OCI-LY3 (cell line): ENCODE results near the gene COMMD7.

Experiments used
- H2AFZ ChIP-seq: fragments of 200-600, 300-600 bp; shearing (Covaris generic); 2 replicates; pipeline ENCODE4 v1.6.0; 2014; ENCODE audit warnings: antibody characterized with exemption, low read depth, low read length
- H3K27ac ChIP-seq: fragments of 200-600, 300-600 bp; sonication (generic); 2 replicates; pipeline ENCODE4 v1.5.1; 2014; ENCODE audit warnings: mild to moderate bottlenecking, low read length, moderate library complexity, mixed read lengths
- H3K27me3 ChIP-seq: fragments of 200-600, 300-600 bp; sonication (generic); 2 replicates; pipeline ENCODE4 v1.6.1; 2014; ENCODE audit warnings: low read depth, low read length, mixed read lengths
- H3K36me3 ChIP-seq: fragments of 200-600, 300-600 bp; sonication (generic); replicated peaks from 2 replicates; pipeline ENCODE3; 2014; ENCODE audit warnings: low read depth, low read length, mixed read lengths
- H3K4me1 ChIP-seq: fragments of 300-600, 200-600 bp; sonication (generic); 2 replicates; pipeline ENCODE4 v1.6.1; 2014; ENCODE audit warnings: low read length, mixed read lengths
- H3K4me2 ChIP-seq: fragments of 200-600, 300-600 bp; sonication (generic); 2 replicates; pipeline ENCODE4 v1.6.1; 2014; ENCODE audit warnings: low read length, mixed read lengths
- H3K4me3 ChIP-seq: fragments of 300-600, 200-600 bp; sonication (generic); 2 replicates; pipeline ENCODE4 v1.5.1; 2014; ENCODE audit warnings: antibody characterized with exemption, mild to moderate bottlenecking, low read length, moderate library complexity
- H3K79me2 ChIP-seq: fragments of 300-600, 200-600 bp; shearing (Covaris generic); 2 replicates; pipeline ENCODE4 v1.6.1; 2014; ENCODE audit warnings: mild to moderate bottlenecking, low read length, mixed read lengths
- H3K9ac ChIP-seq: fragments of 300-600, 200-600 bp; shearing (Covaris generic); 2 replicates; pipeline ENCODE4 v1.6.0; 2014; ENCODE audit warnings: mild to moderate bottlenecking, low read length, moderate library complexity
- H3K9me3 ChIP-seq: fragments of 200-600, 300-600 bp; shearing (Covaris generic); 2 replicates; pipeline ENCODE4 v1.6.1; 2014; ENCODE audit warnings: low read length, mixed read lengths; ENCODE audit not compliant: insufficient read depth
- H4K20me1 ChIP-seq: fragments of 200-600, 300-600 bp; sonication (generic); 2 replicates; pipeline ENCODE4 v1.6.1; 2016; ENCODE audit warnings: low read length, mixed read lengths; ENCODE audit not compliant: insufficient read depth
- CTCF ChIP-seq: fragments of 200-600, 300-600 bp; sonication (generic); IDR thresholded peaks from 2 replicates; pipeline ENCODE4 v1.5.1; 2014; ENCODE audit warnings: antibody characterized with exemption, low read length, low read depth
- EZH2phosphoT487 ChIP-seq: fragments of 200-600 bp; shearing (Covaris generic); IDR thresholded peaks from 2 replicates; pipeline ENCODE4 v1.6.1; 2018; ENCODE audit warnings: antibody characterized with exemption, mixed run types, low read depth

COMMD7 gene

GRCh38 chr20:32672982-32673851 is 70.0 kb downstream of the COMMD7 start:
- TF ChIP-seq CTCF = no peak
- TF ChIP-seq EZH2phosphoT487 = no peak
- Histone ChIP-seq H3K79me2 (no peaks in the 10 kb centered on the region), H2AFZ (peak overlapping the region; percentile 88), H3K9ac (no peak overlapping the region), H3K4me3 (no peak overlapping the region), H3K36me3 (no peaks in the 10 kb centered on the region), H3K9me3 (no peaks in the 10 kb centered on the region), H3K27ac (no peak overlapping the region), H3K27me3 (no peaks in the 10 kb centered on the region), H3K4me2 (peak overlapping the region; percentile 14), H3K4me1 (peaks cover 10% of the 10 kb centered on the region), H4K20me1 (no peaks in the 10 kb centered on the region)

- H2AFZ ChIP-seq = peak overlapping the region; percentile 88
- H3K27ac ChIP-seq = no peak overlapping the region
- H4K20me1 ChIP-seq = no peaks in the 10 kb centered on the region
- peak overlapping the region; percentile 14; the same call in 1 of the 2 replicates for H3K4me2 ChIP-seq
- H3K9me3 ChIP-seq = no peaks in the 10 kb centered on the region
- H3K36me3 ChIP-seq = no peaks in the 10 kb centered on the region
- H3K4me1 ChIP-seq = peaks cover 10% of the 10 kb centered on the region
- H3K27me3 ChIP-seq = no peaks in the 10 kb centered on the region
- no peak overlapping the region for H3K4me3 ChIP-seq
- no peak for TF ChIP-seq EZH2phosphoT487
- TF ChIP-seq CTCF = no peak
- H3K9ac ChIP-seq = no peak overlapping the region
- no peaks in the 10 kb centered on the region for H3K79me2 ChIP-seq
These were observed 70.8 kb downstream of the COMMD7 start for GRCh38 chr20:32672394-32672981.

- no peaks in the 10 kb centered on the region for H3K79me2 ChIP-seq
- H2AFZ ChIP-seq = no peak overlapping the region
- no peaks in the 10 kb centered on the region for H4K20me1 ChIP-seq
- no peaks in the 10 kb centered on the region for H3K36me3 ChIP-seq
- no peak overlapping the region for H3K4me2 ChIP-seq
- H3K27me3 ChIP-seq = no peaks in the 10 kb centered on the region
- H3K4me1 ChIP-seq = peaks cover 10% of the 10 kb centered on the region
- H3K9ac ChIP-seq = no peak overlapping the region
- no peak overlapping the region for H3K27ac ChIP-seq
- H3K9me3 ChIP-seq = no peaks in the 10 kb centered on the region
- TF ChIP-seq EZH2phosphoT487 = no peak
- TF ChIP-seq CTCF = no peak
- H3K4me3 ChIP-seq = no peak overlapping the region
These were observed 72.4 kb downstream of the COMMD7 start for GRCh38 chr20:32670773-32671455.

GRCh38 chr20:32667027-32667426 is 76.2 kb downstream of the COMMD7 start:
- no peaks in the 10 kb centered on the region for H3K79me2 ChIP-seq
- H3K27ac ChIP-seq = no peak overlapping the region
- no peaks in the 10 kb centered on the region for H3K9me3 ChIP-seq
- TF ChIP-seq CTCF = no peak
- no peak for TF ChIP-seq EZH2phosphoT487
- H3K9ac ChIP-seq = no peak overlapping the region
- no peaks in the 10 kb centered on the region for H3K4me1 ChIP-seq
- H2AFZ ChIP-seq = no peak overlapping the region
- H3K27me3 ChIP-seq = no peaks in the 10 kb centered on the region
- no peaks in the 10 kb centered on the region for H4K20me1 ChIP-seq
- no peaks in the 10 kb centered on the region for H3K36me3 ChIP-seq
- H3K4me2 ChIP-seq = no peak overlapping the region
- no peak overlapping the region for H3K4me3 ChIP-seq
